HL-60 (cell line): ENCODE measurements around the gene RETN.

ENCODE experiments used
- DNase-seq, 2 experiments: peaks; one replicate each; pipeline ENCODE4 v3.0.0-alpha.2; 2010 to 2020; ENCODE audit warnings: low read depth in 1 of 2, low spot score in 1 of 2
- H3K27ac ChIP-seq: fragments of 250-450 bp; sonication (Bioruptor Pico); replicated peaks from 2 replicates; pipeline ENCODE4 v1.5.1; 2020; ENCODE audit warnings: mild to moderate bottlenecking, moderate library complexity
- H3K27me3 ChIP-seq: fragments of 250-450 bp; sonication (Bioruptor Pico); 2 replicates; pipeline ENCODE4 v1.5.1; 2021; ENCODE audit warnings: mild to moderate bottlenecking, moderate library complexity; ENCODE audit not compliant: insufficient read depth, poor library complexity, severe bottlenecking
- H3K4me3 ChIP-seq: replicated peaks from 2 replicates; pipeline ENCODE4 v1.5.1; 2011; ENCODE audit warnings: mild to moderate bottlenecking, control low read depth, low read length; ENCODE audit not compliant: insufficient read depth
- CTCF ChIP-seq: IDR thresholded peaks from one replicate; pipeline ENCODE4 v1.5.1; 2011; ENCODE audit warnings: low read length, control low read depth, inconsistent platforms; ENCODE audit not compliant: insufficient read depth
- GABPA ChIP-seq: IDR thresholded peaks from 2 replicates; pipeline ENCODE4 v1.6.1; 2012; ENCODE audit warnings: low read depth
- POLR2AphosphoS5 ChIP-seq: IDR thresholded peaks from 2 replicates; pipeline ENCODE4 v1.6.1; 2012; ENCODE audit warnings: low read depth
- REST ChIP-seq: IDR thresholded peaks from 2 replicates; pipeline ENCODE4 v1.6.1; 2012; ENCODE audit warnings: low read depth; ENCODE audit not compliant: insufficient replicate concordance
- SPI1 ChIP-seq: IDR thresholded peaks from 2 replicates; pipeline ENCODE4 v1.6.1; 2012; ENCODE audit warnings: low read depth, mild to moderate bottlenecking, borderline replicate concordance
- long read RNA-seq: library from polyadenylated mRNA; unstranded; transcript quantifications from one replicate; pipeline ENCODE4 v2.0.0, GENCODE V29; 2020

The RETN gene
- long read RNA-seq, partial matches to known transcripts: 0 of 3 reads
- long read RNA-seq, other reads (novel, unspliced or antisense): 0 of 3 reads

GRCh38 chr19:7668842-7669241 is at the start of gene RETN:
RETN (plus strand) TSS chr19:7669049; CDS start chr19:7669327, 278 bp downstream.
- H3K27ac ChIP-seq: peak within 1 kb of the TSS; percentile 83
- peak within 1 kb of the TSS; percentile 29 for H3K4me3 ChIP-seq
- DNase-seq: peak; percentile 78 to 79
- TF ChIP-seq POLR2AphosphoS5: no peak
- peak; percentile 19; the same call in 1 of the 2 replicates for TF ChIP-seq SPI1
- no peak for TF ChIP-seq CTCF
- H3K27me3 ChIP-seq: no peaks in the 10 kb centered on the region

GRCh38 chr19:7619671-7620441 is 49.0 kb upstream of the RETN start:
- Histone ChIP-seq H3K27me3 (no peaks in the 10 kb centered on the region), H3K4me3 (no peak overlapping the region), H3K27ac (no peak overlapping the region)
- DNase-seq: no peak
- TF ChIP-seq CTCF (no peak), SPI1 (no peak), GABPA (no peak), POLR2AphosphoS5 (no peak), REST (no peak)

GRCh38 chr19:7620442-7621412 is 48.1 kb upstream of the RETN start:
- Histone ChIP-seq H3K27me3 (no peaks in the 10 kb centered on the region), H3K4me3 (no peak overlapping the region), H3K27ac (no peak overlapping the region)
- no peak for DNase-seq
- TF ChIP-seq SPI1: no peak
- TF ChIP-seq CTCF: no peak
- no peak for TF ChIP-seq GABPA
- no peak for TF ChIP-seq POLR2AphosphoS5

GRCh38 chr19:7622933-7623685 is 45.7 kb upstream of the RETN start:
- Histone ChIP-seq H3K27ac (no peak overlapping the region), H3K4me3 (no peak overlapping the region), H3K27me3 (no peaks in the 10 kb centered on the region)
- TF ChIP-seq CTCF (no peak), SPI1 (no peak), REST (no peak)
- no peak for DNase-seq
